Measurements from ENCODE around the gene RRP9.

RRP9 gene

DNA sequence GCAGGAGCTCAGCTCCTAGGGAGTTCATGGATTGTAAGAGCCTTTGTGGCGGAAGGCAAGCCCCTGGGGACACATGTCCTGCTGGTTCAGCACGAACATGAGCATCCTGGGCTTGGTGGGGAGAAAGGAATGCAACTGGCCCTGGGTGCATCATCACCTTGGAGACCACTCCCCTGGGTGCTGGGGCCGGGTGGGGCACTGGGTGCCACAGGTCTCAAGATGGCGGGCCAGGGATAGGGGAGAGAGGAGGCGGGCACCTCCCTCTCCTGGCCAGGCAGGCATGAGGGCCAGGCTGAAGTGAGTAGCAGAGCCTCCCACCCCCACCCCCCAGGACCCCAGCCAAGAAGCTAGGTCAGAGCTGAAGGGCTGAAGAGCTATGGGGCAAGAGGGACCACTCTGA lies 24.8 kb upstream of the RRP9 start:
- TF ChIP-seq TCF4 (CRISPR knock-in tag; IDR thresholded peaks at IDR 0.05; ENCODE audit: borderline replicate concordance), result no peak
- TF ChIP-seq, protein P1, sequence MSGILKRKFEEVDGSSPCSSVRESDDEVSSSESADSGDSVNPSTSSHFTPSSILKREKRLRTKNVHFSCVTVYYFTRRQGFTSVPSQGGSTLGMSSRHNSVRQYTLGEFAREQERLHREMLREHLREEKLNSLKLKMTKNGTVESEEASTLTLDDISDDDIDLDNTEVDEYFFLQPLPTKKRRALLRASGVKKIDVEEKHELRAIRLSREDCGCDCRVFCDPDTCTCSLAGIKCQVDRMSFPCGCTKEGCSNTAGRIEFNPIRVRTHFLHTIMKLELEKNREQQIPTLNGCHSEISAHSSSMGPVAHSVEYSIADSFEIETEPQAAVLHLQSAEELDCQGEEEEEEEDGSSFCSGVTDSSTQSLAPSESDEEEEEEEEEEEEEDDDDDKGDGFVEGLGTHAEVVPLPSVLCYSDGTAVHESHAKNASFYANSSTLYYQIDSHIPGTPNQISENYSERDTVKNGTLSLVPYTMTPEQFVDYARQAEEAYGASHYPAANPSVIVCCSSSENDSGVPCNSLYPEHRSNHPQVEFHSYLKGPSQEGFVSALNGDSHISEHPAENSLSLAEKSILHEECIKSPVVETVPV (CRISPR knock-in tag; IDR thresholded peaks at IDR 0.05), result no peak
- no peak for TF ChIP-seq RARB (CRISPR knock-in tag; IDR thresholded peaks at IDR 0.05)
- no peak for TF ChIP-seq OSR1 (CRISPR knock-in tag; IDR thresholded peaks at IDR 0.05)
- TF ChIP-seq ZC3H10 (CRISPR knock-in tag; IDR thresholded peaks at IDR 0.05), result no peak
- no peak for TF ChIP-seq CSDC2 (CRISPR knock-in tag; IDR thresholded peaks at IDR 0.05)
- no peak for TF ChIP-seq ZFP3 (CRISPR knock-in tag; IDR thresholded peaks at IDR 0.05)
- TF ChIP-seq ZNF70 (CRISPR knock-in tag; IDR thresholded peaks at IDR 0.05), result no peak
- TF ChIP-seq ZFP30 (CRISPR knock-in tag; IDR thresholded peaks at IDR 0.05), result no peak
- no peak for TF ChIP-seq PPARA (CRISPR knock-in tag; IDR thresholded peaks at IDR 0.05; ENCODE audit: borderline replicate concordance)
- TF ChIP-seq TOX (CRISPR knock-in tag; IDR thresholded peaks at IDR 0.05; ENCODE audit: borderline replicate concordance), result no peak
- TF ChIP-seq ESRRG (CRISPR knock-in tag; IDR thresholded peaks at IDR 0.05), result no peak
- TF ChIP-seq ZNF8 (CRISPR knock-in tag; IDR thresholded peaks at IDR 0.05), result no peak
- TF ChIP-seq CREB5 (CRISPR knock-in tag; IDR thresholded peaks at IDR 0.05; ENCODE audit: low read depth), result no peak
- TF ChIP-seq, protein P2, sequence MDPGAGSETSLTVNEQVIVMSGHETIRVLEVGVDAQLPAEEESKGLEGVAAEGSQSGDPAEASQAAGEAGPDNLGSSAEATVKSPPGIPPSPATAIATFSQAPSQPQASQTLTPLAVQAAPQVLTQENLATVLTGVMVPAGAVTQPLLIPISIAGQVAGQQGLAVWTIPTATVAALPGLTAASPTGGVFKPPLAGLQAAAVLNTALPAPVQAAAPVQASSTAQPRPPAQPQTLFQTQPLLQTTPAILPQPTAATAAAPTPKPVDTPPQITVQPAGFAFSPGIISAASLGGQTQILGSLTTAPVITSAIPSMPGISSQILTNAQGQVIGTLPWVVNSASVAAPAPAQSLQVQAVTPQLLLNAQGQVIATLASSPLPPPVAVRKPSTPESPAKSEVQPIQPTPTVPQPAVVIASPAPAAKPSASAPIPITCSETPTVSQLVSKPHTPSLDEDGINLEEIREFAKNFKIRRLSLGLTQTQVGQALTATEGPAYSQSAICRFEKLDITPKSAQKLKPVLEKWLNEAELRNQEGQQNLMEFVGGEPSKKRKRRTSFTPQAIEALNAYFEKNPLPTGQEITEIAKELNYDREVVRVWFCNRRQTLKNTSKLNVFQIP (CRISPR knock-in tag; IDR thresholded peaks at IDR 0.05; ENCODE audit: borderline replicate concordance, low read depth), result no peak
- no peak for TF ChIP-seq ARNTL (CRISPR knock-in tag; IDR thresholded peaks at IDR 0.05; ENCODE audit: borderline replicate concordance, low read depth)
- no peak for TF ChIP-seq SNAI2 (CRISPR knock-in tag; IDR thresholded peaks at IDR 0.05)
- no peak for TF ChIP-seq TSHZ2 (CRISPR knock-in tag; IDR thresholded peaks at IDR 0.05)
- no peak for ATAC-seq

DNA sequence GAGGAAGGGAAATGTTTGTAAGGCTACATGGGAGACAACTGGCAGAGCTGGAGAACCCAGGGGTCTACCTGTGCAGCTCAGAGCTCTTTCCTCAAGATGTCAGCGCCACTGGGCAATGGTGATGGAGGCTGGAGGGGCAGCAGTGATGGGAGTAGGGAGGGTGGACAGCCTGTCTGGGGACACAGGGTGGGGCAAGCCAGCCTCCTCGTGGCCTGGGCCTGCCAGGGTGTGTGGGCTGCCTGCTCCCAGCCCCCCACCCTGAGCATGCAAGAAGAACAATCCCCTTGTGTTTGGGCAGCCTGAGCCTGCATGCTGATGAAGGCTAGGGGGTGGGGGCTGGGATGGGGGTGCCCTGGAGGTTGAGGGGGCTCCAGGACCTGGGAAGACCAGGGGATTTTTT lies 24.3 kb upstream of the RRP9 start:
- ATAC-seq, result no peak
- TF ChIP-seq ESRRG (CRISPR knock-in tag; IDR thresholded peaks at IDR 0.05) (no peak), CSDC2 (CRISPR knock-in tag; IDR thresholded peaks at IDR 0.05) (no peak), TCF4 (CRISPR knock-in tag; IDR thresholded peaks at IDR 0.05; ENCODE audit: borderline replicate concordance) (no peak), TOX (CRISPR knock-in tag; IDR thresholded peaks at IDR 0.05; ENCODE audit: borderline replicate concordance) (no peak), ZNF70 (CRISPR knock-in tag; IDR thresholded peaks at IDR 0.05) (no peak), ZFP3 (CRISPR knock-in tag; IDR thresholded peaks at IDR 0.05) (no peak), CREB5 (CRISPR knock-in tag; IDR thresholded peaks at IDR 0.05; ENCODE audit: low read depth) (no peak), SNAI2 (CRISPR knock-in tag; IDR thresholded peaks at IDR 0.05) (no peak), ZFP30 (CRISPR knock-in tag; IDR thresholded peaks at IDR 0.05) (no peak), BACH2 (CRISPR knock-in tag; IDR thresholded peaks at IDR 0.05; ENCODE audit: borderline replicate concordance) (no peak), ZNF565 (CRISPR knock-in tag; conservative IDR thresholded peaks at IDR 0.05; ENCODE audit: low read depth) (no peak), ZC3H10 (CRISPR knock-in tag; IDR thresholded peaks at IDR 0.05) (no peak), ARNTL (CRISPR knock-in tag; IDR thresholded peaks at IDR 0.05; ENCODE audit: borderline replicate concordance, low read depth) (no peak), ISL1 (CRISPR knock-in tag; IDR thresholded peaks at IDR 0.05) (no peak)
- TF ChIP-seq, protein P1 (CRISPR knock-in tag; IDR thresholded peaks at IDR 0.05), result no peak
- TF ChIP-seq, protein P3, sequence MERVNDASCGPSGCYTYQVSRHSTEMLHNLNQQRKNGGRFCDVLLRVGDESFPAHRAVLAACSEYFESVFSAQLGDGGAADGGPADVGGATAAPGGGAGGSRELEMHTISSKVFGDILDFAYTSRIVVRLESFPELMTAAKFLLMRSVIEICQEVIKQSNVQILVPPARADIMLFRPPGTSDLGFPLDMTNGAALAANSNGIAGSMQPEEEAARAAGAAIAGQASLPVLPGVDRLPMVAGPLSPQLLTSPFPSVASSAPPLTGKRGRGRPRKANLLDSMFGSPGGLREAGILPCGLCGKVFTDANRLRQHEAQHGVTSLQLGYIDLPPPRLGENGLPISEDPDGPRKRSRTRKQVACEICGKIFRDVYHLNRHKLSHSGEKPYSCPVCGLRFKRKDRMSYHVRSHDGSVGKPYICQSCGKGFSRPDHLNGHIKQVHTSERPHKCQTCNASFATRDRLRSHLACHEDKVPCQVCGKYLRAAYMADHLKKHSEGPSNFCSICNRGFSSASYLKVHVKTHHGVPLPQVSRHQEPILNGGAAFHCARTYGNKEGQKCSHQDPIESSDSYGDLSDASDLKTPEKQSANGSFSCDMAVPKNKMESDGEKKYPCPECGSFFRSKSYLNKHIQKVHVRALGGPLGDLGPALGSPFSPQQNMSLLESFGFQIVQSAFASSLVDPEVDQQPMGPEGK (CRISPR knock-in tag; IDR thresholded peaks at IDR 0.05; ENCODE audit: borderline replicate concordance), result no peak
- TF ChIP-seq, protein P2 (CRISPR knock-in tag; IDR thresholded peaks at IDR 0.05; ENCODE audit: borderline replicate concordance, low read depth), result no peak
